Activated T-helper 1 cell treated with Interleukin-2 at 50 U/mL for 16 hours (primary cell): ENCODE data around the gene NSMCE1.
A peak's percentile ranks its signal among the peaks of the same experiment; 100 is the strongest.

Experiments
- DNase-seq: peaks from one replicate; pipeline ENCODE4 v3.0.0-alpha.2; 2020; ENCODE audit warnings: low read depth

NSMCE1 gene

GRCh38 chr16:27243725-27244362, 24.7 kb downstream of the NSMCE1 start:
- DNase-seq = no peak

GRCh38 chr16:27242868-27243590, 25.5 kb downstream of the NSMCE1 start:
- no peak for DNase-seq

- no peak for DNase-seq
Measured at GRCh38 chr16:27242398-27242797, 26.2 kb downstream of the NSMCE1 start.

GRCh38 chr16:27241658-27242057, 26.9 kb downstream of the NSMCE1 start:
- DNase-seq = no peak

GRCh38 chr16:27240948-27241531, 27.5 kb downstream of the NSMCE1 start:
- no peak for DNase-seq

GRCh38 chr16:27239906-27240655, 28.5 kb downstream of the NSMCE1 start:
- DNase-seq = no peak

GRCh38 chr16:27239026-27239425, 29.5 kb downstream of the NSMCE1 start:
- DNase-seq = no peak

GRCh38 chr16:27238591-27238990, 30.0 kb downstream of the NSMCE1 start:
- no peak for DNase-seq

GRCh38 chr16:27238016-27238587, 30.5 kb downstream of the NSMCE1 start:
- DNase-seq = peak; percentile 20

GRCh38 chr16:27237219-27238015, 31.2 kb downstream of the NSMCE1 start:
- DNase-seq = peak; percentile 52

GRCh38 chr16:27236635-27237218, 31.8 kb downstream of the NSMCE1 start:
- DNase-seq = no peak

GRCh38 chr16:27235938-27236245, 32.7 kb downstream of the NSMCE1 start:
- no peak for DNase-seq

GRCh38 chr16:27235055-27235937, 33.3 kb downstream of the NSMCE1 start:
- peak; percentile 86 for DNase-seq

GRCh38 chr16:27234603-27235002, 34.0 kb downstream of the NSMCE1 start:
- no peak for DNase-seq

- no peak for DNase-seq
Measured at GRCh38 chr16:27234171-27234570, 34.4 kb downstream of the NSMCE1 start.

GRCh38 chr16:27233731-27234130, 34.8 kb downstream of the NSMCE1 start:
- no peak for DNase-seq

- DNase-seq = no peak
Measured at GRCh38 chr16:27232901-27233625, 35.5 kb downstream of the NSMCE1 start.

- DNase-seq = no peak
Measured at GRCh38 chr16:27232061-27232900, 36.3 kb downstream of the NSMCE1 start.

GRCh38 chr16:27231692-27232060, 36.9 kb downstream of the NSMCE1 start:
- DNase-seq = no peak
